ENCODE results near the gene BMS1.
"Not testable (repeated sequence)": the region's sequence is repeated elsewhere in the genome, so short reads cannot be mapped to it uniquely, and the experiment has no call there.

Gene BMS1, protein sequence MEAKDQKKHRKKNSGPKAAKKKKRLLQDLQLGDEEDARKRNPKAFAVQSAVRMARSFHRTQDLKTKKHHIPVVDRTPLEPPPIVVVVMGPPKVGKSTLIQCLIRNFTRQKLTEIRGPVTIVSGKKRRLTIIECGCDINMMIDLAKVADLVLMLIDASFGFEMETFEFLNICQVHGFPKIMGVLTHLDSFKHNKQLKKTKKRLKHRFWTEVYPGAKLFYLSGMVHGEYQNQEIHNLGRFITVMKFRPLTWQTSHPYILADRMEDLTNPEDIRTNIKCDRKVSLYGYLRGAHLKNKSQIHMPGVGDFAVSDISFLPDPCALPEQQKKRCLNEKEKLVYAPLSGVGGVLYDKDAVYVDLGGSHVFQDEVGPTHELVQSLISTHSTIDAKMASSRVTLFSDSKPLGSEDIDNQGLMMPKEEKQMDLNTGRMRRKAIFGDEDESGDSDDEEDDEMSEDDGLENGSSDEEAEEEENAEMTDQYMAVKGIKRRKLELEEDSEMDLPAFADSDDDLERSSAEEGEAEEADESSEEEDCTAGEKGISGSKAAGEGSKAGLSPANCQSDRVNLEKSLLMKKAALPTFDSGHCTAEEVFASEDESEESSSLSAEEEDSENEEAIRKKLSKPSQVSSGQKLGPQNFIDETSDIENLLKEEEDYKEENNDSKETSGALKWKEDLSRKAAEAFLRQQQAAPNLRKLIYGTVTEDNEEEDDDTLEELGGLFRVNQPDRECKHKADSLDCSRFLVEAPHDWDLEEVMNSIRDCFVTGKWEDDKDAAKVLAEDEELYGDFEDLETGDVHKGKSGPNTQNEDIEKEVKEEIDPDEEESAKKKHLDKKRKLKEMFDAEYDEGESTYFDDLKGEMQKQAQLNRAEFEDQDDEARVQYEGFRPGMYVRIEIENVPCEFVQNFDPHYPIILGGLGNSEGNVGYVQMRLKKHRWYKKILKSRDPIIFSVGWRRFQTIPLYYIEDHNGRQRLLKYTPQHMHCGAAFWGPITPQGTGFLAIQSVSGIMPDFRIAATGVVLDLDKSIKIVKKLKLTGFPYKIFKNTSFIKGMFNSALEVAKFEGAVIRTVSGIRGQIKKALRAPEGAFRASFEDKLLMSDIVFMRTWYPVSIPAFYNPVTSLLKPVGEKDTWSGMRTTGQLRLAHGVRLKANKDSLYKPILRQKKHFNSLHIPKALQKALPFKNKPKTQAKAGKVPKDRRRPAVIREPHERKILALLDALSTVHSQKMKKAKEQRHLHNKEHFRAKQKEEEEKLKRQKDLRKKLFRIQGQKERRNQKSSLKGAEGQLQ

DNA sequence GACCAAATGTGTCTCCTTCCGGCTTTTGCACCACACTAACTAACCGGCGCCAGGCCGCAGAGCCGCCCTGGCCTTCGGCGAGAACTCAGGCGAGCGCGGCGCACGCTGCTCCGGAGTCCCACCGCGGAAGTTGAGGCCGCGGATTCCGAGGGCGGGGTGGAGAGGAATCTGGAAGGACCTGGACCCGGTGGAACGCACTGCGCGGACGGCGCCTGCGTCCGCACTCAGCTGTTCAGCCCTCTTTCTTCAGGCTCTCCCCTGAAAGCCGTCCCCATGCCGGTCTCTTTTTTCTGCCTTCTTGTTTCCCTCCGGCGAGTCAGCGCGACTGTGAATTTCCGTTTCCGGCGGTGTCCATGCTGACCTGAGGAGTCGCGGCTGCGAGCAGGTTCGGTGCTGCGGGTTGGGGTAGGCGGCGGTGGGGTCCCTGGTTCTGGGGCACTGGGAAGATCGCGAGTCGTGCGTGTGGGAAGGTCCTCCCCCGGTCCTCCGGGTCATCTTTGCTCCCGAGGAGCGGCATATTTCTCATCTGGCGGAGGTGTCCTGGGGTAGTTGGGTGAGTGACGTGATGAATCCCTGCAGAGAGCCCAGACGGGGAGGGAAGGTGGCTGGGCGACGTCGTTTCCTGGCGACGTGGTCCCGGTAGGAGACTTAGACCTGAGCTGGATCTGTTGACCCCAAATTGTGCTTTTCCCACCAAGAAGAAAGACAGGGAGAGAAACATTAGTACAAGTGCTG lies at the start of gene BMS1:
BMS1 (plus strand) TSS at position 350 of the 735 bp plus-strand sequence. CDS start 1,600 bp downstream, outside the sequence.
- peak; percentile 4 for DNase-seq

DNA sequence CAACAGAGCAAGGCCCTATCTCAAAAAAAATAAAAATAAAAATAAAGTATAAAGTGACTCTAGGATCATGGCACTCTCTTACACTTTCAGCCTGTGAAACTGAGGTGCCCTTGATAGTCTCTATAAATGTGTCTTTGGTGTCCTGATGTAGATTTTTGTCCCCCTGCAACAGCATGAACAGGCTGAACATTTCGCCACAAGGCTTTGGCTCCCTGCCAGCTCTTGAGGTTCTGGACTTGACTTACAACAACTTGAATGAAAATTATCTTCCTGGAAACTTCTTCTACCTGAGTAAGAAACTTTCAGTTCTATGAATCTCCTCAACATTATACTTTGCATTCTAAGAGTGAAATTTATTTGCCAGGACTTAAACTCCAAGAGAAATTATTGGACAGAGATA lies 48.1 kb upstream of the BMS1 start:
- DNase-seq: no peak

DNA sequence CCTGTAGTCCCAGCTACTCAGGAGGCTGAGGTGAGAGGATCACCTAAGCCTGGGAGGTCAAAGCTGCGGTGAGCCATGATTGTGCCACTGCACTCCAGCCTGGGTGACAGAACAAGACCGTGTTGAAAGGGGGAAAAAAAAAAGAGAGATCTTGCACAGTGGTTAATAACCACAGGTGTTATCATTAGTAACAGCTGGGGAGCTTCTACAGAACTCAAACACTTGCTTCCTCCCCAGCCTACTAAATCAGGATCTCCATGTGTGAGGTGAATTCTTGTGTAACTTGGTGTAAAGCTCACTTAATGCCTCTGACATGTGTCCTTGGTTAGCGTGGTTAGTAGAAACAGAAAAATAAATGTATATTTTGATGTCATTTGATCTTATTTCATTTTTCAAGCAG lies 43.9 kb upstream of the BMS1 start:
- DNase-seq: no peak

DNA sequence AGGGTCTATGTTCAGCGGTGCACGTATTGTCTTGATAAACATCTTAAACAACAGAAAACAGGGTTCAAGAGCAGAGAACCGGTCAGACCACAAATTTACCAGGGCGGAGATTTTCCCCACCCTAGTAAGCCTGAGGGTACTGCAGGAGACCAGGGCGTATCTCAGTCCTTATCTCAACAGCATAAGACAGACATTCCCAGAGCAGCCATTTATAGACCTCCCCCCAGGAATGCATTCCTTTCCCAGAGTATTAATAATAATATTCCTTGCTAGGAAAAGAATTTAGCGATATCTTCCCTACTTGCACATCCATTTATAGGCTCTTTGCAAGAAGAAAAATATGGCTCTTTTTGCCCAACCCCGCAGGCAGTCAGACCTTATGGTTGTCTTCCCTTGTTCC lies 41.1 kb upstream of the BMS1 start:
- DNase-seq: not testable (repeated sequence)

DNA sequence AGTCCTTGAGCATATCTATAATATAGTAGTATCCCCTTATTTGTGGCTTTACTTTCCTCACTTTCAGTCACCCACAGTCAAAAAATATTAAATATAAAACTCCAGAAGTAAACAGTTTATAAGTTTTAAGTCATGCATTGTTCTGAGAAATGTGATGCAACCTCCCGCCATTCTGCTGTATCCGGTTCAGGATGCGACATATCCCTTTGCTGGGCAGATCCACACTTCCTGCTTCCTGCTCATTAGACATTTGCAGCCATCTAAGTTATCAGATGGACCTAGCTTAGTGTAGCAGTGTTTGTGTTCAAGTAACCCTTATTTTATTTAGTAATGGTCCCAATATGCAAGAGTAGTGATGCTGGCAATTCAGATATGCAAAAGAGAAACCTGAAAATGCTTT lies 38.9 kb upstream of the BMS1 start:
- no peak for DNase-seq

DNA sequence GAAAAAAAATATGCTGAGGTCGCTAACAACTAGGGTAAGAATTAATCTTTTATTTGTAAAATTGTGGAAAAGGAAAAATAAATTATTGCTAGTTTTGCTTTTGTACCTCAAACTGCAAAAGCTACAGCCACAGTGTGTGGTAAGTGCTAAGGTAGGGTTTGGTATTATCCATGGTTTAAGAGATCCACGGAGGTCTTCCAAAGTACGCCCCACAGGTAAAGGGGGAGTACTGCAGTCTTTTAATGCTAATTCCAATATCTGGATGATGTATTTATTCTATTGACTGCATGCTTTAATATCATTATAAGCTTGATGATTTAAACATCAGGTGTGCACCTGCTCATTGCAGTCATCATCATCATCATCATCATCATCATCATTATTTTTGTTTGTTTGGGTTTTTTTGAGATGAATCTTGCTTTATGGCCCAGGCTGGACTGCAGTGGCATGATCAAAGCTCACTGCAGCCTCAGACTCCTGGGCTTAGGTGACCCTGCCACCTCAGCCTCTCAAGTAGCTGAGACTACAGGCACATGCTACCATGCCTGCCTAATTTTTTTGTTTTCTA lies 38.4 kb upstream of the BMS1 start:
- DNase-seq: no peak

DNA sequence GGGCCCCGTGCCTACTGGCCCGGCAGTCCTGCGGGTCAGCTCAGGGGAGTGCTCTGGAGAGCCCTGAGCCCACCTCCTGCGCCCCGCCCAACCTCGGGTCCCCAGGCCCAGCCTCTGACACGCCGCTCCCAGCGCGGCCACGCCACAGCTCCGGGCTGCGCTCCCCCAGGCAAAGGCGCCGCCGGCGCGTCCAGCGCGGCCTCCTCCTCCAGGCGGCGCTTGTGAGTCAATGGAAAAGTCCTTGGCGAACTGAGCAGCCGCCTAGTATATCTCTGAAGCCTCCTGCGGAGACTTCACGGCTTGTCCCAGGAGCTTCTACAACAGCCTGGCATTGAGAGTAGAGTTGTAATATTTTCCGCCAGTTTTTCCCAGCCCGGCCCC lies 29.5 kb upstream of the BMS1 start:
- no peak for DNase-seq

DNA sequence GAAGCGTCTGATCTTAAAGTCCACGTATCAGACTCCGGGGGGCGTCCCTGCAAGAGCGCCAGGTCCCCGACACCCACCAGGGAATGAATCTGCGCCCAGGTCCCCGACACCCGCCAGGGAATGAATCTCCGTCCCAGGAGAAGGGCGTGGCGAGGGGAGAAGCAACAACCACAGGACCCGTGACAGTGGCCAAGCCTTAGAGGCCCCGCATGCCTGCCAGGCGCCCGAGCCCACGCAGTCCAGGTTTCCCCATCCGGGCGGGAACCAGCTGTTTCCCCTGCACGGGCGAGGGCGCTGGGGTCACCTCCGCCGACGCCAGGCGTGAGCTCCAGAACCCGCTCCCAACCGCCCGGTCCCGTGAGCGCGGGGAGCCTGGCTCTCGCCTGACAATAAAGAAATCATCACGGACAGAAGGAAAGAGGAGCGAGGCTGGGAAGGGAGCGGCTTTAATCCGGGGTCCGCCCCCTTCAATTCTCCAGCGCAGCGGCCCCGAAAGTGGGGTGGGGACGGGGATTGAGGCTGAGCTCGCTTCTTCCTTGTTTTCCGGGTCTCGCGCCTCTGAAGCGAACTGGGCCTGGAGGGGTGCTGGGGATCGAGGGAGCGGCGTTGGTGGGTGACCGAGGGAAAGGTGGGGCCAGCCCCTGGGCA lies 29.0 kb upstream of the BMS1 start:
- no peak for DNase-seq

DNA sequence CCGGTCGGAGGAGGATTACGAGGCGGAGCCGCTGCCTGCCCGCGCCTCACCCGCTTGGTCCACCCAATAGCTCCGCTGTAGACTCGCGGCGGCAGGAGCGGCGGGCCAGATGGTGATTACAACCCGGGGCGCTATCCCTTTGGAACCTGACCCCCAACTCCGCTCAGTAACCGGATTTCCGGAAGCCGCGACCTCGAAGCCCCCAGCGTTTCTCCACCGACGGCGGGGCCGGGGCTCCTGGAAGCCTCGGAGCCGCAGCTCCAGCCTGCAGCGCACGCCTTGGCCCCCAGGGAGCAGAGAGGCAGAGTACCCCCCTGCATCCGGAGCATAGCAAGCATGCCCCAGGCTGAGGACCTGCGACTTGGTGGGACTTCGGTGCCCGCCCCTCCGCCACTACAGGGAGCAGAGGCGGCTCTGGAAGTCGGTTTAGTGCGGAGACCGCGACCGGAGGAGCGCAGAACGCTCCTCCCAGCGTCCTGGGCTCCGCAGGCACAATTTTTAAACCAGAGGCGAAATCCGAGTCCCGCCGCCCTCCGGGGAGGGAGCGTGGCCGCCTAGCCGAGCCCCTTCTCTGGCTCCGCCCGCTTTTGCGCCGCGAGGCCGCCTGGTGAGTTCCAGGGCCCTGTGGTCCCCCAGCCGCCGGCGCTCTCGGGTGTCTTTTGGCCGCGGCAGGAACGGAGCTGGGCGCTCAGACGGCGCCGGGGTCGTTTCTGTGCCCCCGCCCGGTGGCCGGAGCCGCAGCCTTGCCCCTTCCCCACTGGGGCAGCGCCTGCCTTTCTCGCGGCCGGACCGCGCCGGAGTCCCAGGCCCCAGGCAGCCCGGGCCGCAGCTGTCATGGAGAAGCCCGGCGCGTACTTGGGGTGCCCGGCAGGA lies 28.2 kb upstream of the BMS1 start:
- no peak for DNase-seq

DNA sequence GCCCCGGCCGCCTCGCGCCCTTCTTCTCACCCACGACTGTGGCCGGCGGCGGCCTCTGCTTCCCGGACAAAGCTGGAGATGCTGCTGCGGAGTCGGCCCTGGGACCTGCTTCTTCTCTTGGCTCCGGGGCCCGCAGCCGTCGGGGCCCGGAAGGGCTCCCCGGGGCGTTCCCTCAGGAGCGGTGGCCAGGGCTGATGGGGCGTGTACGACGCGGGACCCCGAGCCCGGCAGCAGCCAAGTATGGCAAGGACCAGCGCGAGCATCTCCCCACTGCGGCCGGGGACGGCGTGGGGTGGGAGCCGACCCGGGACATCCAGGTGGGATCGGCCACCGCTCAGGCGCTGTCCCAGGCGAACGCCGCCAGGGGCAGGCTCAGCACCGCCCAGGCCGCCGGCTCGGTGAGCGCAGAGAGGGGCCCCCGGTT lies 27.6 kb upstream of the BMS1 start:
- no peak for DNase-seq

DNA sequence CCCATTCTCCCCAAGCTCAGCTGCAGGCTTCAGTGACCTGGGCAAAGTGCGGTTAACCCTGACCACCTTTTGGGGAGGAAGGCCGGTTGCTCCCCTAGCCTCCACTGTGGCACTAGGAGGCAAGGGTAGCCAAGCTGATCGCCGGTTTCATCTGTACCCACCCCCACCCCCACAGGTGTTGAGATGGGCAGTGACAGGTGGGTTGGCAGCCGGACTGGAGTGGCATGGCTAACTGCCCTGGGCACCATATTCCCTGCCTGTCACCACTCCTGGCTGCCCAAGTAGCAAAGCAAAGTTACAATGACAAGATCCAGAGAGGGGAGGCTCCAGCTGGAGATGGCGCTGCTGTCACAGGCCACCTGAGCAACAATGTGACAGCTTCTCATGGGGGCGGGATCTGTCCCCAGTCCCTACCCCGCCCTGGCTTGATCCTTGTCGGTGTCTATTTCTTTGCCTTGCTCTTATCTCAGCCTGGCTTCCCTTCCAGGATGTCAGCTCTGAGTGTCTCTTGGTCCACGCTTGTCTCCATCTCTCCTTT lies 27.0 kb upstream of the BMS1 start:
- no peak for DNase-seq

DNA sequence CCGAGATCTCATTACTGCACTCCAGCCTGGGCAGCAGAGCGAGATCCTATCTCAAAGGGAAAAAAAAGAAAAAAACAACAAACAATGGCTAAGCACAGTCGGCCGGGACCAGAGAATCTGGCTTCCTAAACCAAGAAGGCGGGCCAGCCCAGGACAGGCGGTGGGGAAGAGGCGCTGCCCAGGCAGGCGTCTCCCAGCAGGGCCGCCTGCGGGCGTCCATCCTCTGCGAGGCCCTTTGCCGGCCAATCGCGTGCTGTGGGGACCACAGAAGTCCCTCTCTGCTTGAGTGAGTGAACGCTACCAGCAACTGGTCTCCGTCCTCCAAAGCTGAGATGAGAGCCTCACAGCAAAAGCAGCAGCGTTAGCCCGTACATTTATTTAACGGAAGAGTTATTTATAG lies 14.7 kb upstream of the BMS1 start:
- DNase-seq: no peak

DNA sequence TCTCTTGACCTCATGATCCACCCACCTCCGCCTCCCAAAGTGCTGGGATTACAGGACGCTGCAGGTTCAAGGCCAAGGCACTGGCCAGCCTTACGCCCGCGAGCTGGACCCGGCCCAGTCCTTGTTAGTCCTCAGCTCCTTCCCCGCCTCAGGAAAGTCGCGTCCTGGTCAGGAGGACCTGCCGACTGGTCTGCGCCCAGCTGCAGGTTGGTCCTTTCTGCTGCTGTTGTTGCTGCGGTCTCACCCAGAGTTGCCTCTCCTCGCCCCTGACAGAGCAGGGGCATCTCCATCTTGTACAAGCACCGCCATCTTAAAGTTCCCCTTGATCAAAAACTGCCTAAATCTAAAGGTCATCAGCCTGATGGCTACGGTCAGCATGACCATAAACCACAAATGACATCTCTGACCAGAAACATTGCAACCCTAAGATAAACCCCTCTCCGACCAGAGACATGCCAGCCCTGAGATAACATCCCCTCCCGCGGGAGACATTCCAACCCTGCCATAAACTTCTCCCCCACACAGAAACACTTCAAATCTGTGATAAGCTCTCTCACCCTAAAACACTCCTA lies 13.9 kb upstream of the BMS1 start:
- DNase-seq: no peak

DNA sequence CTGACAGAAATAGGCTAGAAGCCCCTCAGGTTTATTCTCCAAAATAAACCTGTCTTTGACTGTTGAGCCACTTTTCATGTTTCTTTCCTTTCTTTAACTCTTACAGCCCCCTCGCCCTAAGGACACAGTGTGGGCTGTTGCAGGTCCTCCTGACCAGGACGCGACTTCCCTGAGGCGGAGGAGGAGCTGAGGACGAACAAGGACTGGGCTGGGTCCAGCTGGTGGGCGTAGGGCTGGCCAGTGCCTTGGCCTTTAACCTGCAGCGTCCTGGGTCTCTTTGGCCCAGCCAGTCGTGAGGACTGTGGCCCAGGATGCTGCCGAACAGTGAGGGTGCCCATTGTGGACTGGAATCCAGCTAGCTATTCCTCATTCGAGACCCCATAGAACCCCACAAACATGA lies 13.4 kb upstream of the BMS1 start:
- no peak for DNase-seq

DNA sequence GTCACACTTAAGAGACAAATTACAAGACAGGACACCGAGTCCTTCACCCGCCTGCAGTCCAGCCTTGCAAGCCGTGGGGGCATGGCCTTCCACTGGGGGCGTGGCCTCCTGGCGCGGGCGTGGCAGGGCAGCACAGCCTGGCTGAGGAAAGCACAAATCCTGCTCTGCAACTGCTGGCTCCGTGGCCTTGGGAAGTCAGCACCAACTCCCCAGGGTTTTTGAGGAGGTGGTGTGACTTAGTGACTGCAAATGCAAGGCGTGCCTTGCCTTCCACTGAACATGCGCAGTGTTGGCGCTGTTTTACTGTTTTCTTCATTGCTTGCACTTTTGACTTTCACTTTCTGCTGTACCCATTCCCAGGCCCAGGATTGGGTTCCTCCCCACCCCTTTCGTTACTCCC lies 12.9 kb upstream of the BMS1 start:
- no peak for DNase-seq

DNA sequence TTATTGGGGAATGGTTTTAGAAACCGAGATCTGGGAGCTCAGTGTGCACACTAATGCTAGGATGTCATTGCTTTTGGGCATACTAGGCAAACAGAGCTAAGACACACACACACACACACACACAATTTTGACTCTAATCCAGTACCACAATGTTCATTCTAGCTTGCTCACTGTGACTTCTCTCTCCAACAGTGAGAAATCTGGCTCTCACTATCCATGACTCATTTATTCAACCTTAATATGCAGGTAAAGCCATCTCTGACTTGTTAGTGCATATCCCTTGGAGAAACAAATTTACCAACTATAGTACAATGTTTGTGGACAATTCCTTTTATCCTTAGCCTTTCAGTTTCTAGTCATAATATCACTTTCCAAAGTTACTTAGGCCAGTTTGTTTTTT lies 5.9 kb upstream of the BMS1 start:
- DNase-seq: no peak

DNA sequence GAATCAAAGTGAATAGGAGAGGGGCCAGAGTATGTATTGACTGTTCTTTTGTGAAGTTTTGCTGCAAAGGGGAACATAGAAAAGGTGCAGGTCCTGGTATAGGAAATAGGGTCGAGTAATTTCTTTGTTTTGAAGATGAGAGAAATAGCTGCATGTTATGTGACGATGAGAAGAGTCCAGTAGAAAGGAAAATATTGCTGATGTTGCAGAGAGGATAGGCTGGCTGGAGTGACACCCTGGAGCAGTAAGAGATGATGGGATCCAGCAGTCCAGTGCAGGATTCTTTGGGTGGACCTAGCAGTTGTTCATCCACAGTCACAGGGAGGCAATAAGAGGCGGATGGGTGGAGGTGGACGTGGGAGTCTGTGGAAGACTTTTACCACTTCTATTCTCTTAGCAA lies 2.1 kb upstream of the BMS1 start:
- no peak for DNase-seq

DNA sequence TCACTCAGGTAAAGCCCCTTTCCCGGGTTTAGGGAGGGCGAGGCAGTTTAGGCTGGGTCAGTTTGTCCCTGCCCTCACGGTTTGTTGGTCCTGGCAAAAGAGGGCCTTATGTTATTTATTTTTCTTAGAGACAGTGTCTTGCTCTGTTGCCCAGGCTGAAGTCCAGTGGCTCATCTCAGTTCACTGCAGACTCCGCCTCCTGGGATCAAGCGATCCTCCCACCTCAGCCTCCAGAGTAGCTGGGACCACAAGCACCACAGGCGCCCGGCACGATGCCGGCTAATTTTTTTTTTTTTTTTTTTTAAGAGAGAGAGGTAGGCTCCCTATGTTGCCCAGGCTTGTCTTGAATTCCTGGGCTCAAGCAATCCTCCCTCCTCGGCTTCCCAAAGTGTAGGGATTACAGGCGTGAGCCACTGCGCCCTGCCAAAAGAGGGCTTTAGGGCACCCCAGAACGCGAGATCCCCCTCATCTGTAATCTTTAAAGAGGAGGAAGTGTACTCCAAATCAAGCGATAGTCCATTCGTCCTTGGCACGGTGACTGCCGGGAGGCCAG lies 626 bp upstream of the BMS1 start:
- DNase-seq: no peak

DNA sequence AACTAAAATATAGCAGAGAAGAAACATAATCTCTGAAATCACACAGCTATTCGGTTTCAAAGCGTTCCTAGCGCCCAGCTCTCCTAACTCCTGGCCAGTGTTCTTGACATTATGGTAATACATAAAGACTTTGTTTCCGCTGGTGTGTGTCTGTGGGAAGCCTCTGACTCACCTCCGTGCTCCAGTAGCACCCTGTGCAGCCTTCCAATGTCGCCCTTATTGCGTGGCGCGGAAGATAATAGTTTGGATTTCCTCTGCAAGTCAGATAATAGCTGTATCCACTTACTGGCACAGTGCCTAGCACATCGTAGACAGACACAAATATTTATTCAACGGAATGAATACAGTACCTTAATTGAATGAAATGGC lies 570 bp downstream of the BMS1 start:
- DNase-seq: no peak

DNA sequence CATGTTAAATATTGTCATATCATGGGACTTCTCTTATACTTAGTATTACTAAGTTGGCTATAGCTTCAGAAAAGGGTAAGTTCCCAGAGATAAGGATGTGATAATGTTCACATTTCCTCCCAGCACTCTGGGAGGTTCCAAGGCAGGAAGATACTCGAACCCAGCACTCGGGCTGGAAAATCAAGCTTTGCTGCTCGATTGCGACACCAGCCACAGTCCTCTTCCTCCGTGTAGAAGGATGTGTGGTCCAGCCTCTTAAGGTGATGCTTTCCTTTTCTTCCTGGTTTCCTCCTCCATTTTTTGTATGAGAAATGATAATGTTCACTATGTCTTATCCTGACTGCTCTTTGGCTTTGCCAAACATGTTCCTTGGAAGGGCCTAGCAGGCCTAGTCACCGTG lies 3.2 kb downstream of the BMS1 start:
- no peak for DNase-seq
